ENCODE data around the gene COL6A5.

COL6A5 gene

DNA sequence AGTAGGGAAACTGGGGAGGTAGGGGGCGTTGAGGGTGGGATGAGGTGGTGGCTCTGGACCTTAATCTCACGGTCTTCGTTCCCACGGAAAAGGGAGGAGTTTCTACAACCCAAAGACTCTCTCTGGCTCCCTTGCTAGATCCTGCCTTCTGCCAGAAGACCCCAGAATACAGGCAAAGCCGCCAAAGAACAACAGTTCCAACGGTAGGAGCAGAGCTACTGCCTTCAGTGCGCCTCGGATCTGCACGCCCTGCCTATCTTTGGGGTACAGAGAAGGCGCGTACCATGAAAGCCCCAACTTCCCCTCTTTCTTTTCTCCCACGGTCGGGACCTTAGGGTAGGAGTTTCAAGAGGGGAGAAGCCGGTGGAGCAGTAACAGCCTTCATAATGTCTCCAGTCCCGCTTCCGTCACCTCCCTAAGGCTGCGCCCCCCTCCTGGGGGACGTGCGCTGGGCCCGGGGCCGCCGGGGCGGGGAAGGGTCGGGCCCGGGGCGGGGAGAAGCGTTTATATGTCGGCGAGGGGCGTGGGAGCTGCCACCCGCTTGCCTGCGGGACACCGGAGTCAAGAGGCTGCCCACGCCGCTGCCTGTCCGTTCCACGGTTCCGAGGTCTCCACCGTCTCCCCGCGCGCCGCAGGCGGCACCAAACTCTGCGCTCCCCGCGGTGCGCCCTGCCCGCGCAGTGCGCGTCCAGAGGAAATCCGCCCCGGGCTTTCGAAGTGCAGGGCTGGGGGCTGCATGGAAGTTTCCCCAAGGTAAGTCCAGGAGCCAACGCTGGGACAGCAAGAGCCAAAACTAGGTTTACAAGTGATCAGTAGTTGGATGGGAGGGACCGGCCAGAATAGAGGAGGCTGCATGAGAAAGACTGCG lies 171.4 kb downstream of the COL6A5 start, which contains the start of gene COL6A6:
TSS of gene COL6A6 (plus strand) at position 533 of the 868 bp plus-strand sequence. CDS start 43,188 bp downstream, outside the sequence.
- in situ Hi-C loops (cut with HindIII; ENCODE audit: low sequenced_read_pairs): no loop called here

DNA sequence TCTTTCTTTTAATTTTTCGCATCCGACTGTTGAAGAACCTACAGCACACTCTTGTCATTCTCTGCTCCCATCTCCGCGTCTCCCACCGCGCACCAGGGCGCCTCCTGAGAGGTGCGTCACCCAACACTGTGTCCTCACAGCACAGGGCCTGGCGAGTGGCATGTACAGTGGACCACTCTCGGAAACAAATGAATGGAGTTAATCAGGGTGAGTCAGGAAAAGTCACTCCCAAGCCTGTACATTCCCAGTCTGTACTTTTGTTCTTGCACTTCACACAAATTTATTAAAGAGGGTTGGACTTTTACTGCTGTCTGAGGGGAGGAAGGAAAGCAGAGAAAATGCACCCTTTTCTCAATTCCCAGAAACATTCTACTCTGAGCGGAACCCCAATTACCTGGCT lies 172.1 kb downstream of the COL6A5 start:
- in situ Hi-C loops (cut with HindIII; ENCODE audit: low sequenced_read_pairs): no loop called here

GRCh38 chr3:130519754-130520153 lies 174.3 kb downstream of the COL6A5 start:
- in situ Hi-C loops (cut with HindIII; ENCODE audit: low sequenced_read_pairs): no loop called here

GRCh38 chr3:130522399-130522798 lies 176.9 kb downstream of the COL6A5 start:
- in situ Hi-C loops (cut with HindIII; ENCODE audit: low sequenced_read_pairs): no loop called here

- in situ Hi-C loops (cut with HindIII; ENCODE audit: low sequenced_read_pairs): no loop called here
These were observed 182.0 kb downstream of the COL6A5 start for GRCh38 chr3:130527426-130527825.

GRCh38 chr3:130528120-130528519 lies 182.6 kb downstream of the COL6A5 start:
- in situ Hi-C loops (cut with HindIII; ENCODE audit: low sequenced_read_pairs): no loop called here

- in situ Hi-C loops (cut with HindIII; ENCODE audit: low sequenced_read_pairs): no loop called here
These were observed 184.2 kb downstream of the COL6A5 start for GRCh38 chr3:130529486-130530215.

DNA sequence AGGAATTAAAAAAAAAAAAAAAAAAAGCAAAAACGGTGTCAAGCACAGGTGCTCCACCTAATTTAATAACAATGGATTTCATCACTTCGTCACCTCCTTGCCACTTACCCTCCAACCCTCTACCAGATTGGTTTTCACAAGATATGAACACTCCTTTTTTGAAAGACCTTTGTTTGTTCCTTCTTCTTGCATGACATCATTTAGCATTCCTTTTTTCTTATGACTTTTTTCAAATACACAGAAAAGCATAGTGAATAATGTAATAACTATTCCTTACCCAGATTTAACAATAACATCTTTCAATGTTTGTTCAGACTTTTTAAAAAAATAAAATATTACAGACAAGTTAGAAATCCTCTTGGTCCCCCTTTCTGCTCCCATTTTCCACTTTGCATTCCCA lies 187.8 kb downstream of the COL6A5 start:
- in situ Hi-C loops (cut with HindIII; ENCODE audit: low sequenced_read_pairs): no loop called here

Measured in endothelial cell of hepatic sinusoid (primary cell).